ENCODE data around the gene MICALL2.

Gene MICALL2

GRCh38 chr7:1394371-1394770, 64.9 kb downstream of the MICALL2 start:
- no peak for DNase-seq (ENCODE audit: low read depth in 2 of 2)

DNA sequence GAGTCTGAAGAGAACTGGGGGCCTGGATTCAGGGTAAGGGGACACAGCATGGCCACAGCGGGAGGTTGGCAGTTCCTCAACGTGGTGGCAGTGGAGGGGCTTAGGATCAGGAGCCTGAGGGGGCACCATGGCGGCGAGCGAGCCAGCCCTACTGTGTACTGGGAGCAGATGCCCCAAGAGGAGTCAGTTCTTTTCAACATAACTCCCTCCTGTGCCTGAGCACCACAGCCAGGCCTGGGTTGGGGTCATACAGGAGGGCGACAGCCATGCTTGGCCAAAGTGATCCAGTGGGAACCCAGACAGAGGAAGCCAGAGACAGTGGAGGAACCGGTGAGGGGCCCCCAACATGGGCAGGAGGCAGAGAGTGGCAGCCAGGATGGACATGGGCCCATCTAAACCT, 65.8 kb downstream of the MICALL2 start:
- no peak for DNase-seq (ENCODE audit: low read depth in 2 of 2)

DNA sequence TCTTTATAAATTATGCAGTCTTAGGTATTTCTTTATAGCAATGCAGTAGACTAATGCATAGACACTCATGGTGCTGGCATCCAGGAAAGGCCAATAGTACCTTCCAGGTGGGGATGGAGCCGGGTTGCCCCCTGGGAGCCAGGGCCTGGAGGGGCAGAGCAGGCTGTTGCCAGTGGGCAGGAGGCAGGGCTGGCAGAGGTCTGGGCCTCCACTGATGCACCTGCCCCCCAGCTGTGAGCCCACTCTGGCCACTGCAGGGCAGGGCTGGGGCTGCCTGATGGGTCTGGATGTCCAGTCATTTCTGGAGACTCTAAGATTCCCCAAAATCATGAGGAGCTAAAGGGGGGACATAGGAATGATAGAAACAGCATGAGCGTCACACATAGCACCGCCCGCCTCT, 66.7 kb downstream of the MICALL2 start:
- DNase-seq (ENCODE audit: low read depth in 2 of 2): no peak

DNA sequence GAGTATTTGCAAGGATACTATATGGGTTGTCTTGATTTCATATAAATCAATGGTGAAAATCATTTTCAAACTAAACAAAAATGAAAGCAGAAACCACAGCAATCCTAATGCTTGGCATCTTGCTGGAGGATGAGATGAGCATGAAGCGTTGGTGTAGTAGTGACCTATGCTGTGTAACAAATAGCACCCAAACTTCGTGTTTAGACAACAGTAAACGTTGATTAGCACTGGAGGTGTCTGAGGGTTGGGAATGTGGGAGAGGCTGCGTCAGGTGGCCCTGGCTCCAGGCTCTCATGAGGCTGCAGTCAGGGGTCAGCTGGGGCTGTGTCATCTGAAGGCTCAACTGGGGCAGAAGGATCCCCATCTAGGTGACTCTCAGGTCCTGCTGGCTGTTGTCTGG, 67.8 kb downstream of the MICALL2 start:
- no peak for DNase-seq (ENCODE audit: low read depth in 2 of 2)

GRCh38 chr7:1388703-1389335, 70.5 kb downstream of the MICALL2 start:
- no peak for DNase-seq (ENCODE audit: low read depth in 2 of 2)

DNA sequence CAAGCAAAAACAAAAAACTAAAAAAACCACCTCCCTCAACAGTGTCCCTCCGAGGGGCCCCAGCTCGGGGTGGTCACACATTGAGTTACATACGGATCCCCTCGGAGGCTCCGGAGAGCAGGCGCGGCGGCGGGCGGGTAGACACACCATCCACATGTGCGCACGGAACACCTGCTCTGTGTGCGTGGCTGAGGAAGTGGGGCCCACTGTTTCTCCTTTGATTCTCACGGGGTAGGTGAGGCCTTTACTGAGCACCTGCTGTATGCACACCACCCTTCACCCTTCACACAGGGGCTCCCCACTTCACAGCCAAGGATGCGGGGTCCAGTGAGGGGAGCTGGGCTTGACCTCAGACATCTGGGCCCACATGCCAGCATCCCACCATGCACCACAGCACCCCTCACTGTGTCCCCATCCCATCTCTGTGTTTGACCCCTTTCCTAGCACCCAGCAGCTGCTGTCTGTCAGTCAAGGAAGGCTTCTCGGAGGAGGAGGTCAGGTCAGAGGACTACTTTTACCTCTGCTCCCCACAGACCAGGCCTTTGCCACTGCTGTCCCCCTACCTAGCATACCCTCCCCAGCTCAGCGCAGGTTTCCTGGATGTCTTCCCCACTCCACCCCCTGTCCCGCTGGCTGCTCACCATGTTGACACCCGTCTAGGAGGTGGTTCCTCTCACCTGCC, 71.1 kb downstream of the MICALL2 start:
- no peak for DNase-seq (ENCODE audit: low read depth in 2 of 2)

DNA sequence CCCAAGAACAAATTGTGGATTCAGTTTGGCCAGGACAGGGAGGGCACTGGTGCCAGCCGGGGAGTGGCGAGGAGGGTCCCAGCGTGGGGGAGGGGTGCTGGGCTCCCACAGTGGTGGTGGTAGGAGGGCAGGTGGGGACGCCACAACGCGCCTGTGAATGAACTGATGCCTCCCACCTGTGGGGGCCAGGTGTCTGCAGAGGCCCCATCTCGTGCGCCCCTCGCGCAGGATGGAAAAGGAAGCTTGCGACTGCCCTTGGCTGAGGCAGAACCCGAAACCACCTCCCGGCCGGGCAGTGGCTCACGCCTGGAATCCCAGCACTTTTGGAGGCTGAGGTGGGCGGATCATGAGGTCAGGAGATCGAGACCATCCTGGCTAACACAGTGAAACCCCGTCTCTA, 72.0 kb downstream of the MICALL2 start:
- no peak for DNase-seq (ENCODE audit: low read depth in 2 of 2)

- no peak for DNase-seq (ENCODE audit: low read depth in 2 of 2)
These were observed 72.5 kb downstream of the MICALL2 start for GRCh38 chr7:1386623-1387220.

GRCh38 chr7:1385809-1386622, 73.3 kb downstream of the MICALL2 start:
- DNase-seq (ENCODE audit: low read depth in 2 of 2): no peak

GRCh38 chr7:1385086-1385808, 74.0 kb downstream of the MICALL2 start:
- no peak for DNase-seq (ENCODE audit: low read depth in 2 of 2)
